Stimulated activated CD4-positive, alpha-beta T cell treated with anti-CD3 and anti-CD28 coated beads, Interleukin-4, amount 100 ng/mL, for 48 hours (primary cell): ENCODE data around the gene ITGA2.
"Not testable (repeated sequence)": the region's sequence is repeated elsewhere in the genome, so short reads cannot be mapped to it uniquely, and the experiment has no call there.

Source experiments
- DNase-seq, 2 donors: peaks; one replicate each; pipeline ENCODE4 v3.0.0-alpha.2; 2020; ENCODE audit warnings: low read depth in 2 of 2

ITGA2 gene

DNA sequence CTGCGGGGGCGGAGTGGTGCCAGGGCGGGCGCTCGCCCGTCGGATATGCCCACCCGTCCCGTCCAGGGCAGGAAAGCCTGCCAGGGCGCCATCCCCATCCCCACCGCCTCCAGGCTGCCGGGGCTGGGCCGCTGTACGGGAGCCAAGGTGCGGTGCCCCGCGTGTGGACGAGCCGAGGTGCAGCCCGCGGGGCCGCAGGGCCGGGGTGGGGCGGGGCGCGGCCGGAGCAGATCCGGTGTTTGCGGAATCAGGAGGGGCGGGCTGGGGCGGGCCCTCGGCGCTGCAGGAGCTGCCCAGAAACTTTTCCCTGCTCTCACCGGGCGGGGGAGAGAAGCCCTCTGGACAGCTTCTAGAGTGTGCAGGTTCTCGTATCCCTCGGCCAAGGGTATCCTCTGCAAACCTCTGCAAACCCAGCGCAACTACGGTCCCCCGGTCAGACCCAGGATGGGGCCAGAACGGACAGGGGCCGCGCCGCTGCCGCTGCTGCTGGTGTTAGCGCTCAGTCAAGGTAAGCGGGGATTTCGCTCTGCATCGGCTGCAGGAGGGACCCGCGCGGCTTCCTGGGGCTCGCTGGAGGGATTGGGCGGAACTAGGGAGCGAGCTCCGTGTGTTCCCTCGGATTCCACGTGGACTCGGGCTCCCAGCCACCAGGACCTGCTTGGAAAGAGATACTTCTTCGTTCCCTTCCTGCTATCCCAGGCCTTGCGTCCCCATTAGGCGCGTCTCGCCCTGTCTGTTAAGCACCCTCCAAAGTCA is at the start of gene ITGA2:
TSS of gene ITGA2 (plus strand) at position 328 of the 756 bp plus-strand sequence. CDS start at position 445, 117 bp downstream.
- peak in 1 of 2 donors; percentile 18 for DNase-seq

- no peak for DNase-seq
Measured at GRCh38 chr5:52943285-52943684, 45.9 kb upstream of the ITGA2 start.

DNA sequence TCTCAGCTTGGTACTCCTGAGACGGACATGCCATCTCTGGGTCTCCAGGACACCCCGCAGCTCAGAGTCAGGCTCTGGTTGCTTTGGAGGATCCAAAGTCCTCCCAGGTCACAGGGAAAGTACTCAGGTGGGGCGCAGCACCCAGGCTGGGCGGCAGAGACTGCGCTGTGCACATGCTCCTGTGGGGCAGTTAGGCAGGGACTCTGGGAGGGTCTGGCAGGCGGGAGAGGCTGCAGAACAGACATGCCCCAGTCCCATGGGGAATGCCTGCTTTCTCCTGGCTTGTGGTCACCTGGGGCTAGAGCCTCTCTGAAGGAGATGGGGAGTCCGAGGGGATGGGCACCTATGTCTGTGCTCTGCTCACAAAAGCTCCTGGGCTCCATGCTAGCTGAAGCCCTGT is 45.3 kb upstream of the ITGA2 start:
- DNase-seq: no peak

DNA sequence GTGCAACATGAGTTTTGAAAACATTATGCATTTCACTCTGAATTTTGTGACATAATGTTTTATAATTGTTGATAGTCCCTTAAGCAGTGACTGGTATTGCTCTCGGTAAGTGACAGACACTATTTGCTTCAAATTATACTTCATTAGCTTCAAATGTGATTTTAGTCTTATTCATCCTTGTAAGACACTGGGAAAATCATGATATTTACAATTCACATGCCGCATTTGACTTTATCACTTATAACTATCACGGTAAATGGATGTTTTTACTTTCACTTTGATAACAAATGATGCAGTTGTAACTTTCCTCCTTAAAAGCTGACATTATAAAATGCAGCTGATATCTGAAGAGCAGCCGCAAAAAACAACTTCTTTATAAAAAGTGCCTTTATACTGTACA is 44.1 kb upstream of the ITGA2 start:
- DNase-seq: no peak

- no peak for DNase-seq
Measured at GRCh38 chr5:52947208-52947607, 41.9 kb upstream of the ITGA2 start.

GRCh38 chr5:52947851-52948250 is 41.3 kb upstream of the ITGA2 start:
- no peak for DNase-seq

DNA sequence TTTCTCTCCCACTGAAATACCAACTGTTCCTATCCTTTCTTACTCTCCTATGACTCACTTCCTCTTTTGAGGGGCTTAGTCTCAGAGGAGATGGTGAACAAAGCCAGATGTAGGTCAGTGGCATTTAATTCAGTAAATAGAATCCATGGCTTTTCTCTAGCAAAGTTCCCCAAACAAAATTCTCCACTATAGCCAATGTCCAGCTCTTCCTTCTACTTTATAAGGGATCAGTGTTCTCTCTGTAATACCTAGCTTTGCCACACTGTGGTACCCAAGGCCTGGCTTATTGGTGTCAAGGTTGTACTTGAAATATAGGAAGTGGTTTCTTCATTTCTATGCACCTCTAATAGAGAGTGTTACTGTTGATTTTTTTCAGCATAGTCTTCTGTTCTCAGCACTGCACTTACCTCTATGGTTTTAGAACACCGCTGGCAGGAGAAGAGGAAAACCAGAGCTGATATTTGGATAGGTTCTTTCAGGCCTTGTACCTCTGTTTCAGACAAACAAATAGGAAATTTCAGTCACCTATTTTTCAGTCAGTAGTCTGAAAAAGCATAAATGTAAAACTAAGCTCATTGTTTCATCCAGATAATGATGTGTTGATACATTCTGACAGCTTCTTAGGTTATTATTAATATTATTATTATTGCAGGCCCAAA is 40.6 kb upstream of the ITGA2 start:
- DNase-seq: peak; percentile 22 to 47

DNA sequence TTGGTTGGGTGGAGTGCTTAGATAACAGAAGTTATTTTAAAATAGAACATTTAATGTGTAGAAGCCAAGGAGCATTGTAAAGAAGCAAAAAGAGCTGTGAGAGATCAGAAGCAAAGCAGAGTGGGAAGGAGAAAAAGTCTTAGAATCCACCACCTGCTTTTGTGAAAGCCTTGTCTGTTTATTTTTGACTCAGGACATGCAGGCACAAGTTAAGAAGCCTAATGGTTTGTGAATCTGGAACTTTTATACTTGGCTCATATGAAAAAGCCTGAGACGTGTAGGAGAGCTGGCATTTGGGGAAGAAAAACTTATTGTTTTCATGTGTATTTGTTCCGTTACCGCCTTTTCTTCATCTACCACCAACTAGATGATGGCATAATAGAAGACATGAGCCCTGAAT is 38.5 kb upstream of the ITGA2 start:
- no peak for DNase-seq

DNA sequence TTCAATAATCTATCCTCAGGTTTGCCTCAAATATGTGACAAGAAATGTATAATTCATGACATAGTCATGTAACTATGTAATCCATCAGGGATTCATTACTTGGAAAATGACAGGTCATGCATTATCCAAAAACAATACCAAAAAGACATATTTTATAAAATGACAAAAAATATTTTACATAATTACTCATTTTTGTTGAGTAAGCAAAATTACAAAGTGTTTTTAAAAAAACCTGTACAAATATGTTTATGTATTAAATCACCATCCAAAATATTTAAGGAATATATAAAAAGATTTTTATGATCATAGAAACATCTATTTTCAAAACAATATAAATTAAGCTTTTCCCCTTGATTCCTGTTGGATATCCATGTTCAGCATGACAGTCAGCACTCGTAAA is 36.7 kb upstream of the ITGA2 start:
- DNase-seq: no peak

GRCh38 chr5:52956014-52956413 is 33.1 kb upstream of the ITGA2 start:
- no peak for DNase-seq

DNA sequence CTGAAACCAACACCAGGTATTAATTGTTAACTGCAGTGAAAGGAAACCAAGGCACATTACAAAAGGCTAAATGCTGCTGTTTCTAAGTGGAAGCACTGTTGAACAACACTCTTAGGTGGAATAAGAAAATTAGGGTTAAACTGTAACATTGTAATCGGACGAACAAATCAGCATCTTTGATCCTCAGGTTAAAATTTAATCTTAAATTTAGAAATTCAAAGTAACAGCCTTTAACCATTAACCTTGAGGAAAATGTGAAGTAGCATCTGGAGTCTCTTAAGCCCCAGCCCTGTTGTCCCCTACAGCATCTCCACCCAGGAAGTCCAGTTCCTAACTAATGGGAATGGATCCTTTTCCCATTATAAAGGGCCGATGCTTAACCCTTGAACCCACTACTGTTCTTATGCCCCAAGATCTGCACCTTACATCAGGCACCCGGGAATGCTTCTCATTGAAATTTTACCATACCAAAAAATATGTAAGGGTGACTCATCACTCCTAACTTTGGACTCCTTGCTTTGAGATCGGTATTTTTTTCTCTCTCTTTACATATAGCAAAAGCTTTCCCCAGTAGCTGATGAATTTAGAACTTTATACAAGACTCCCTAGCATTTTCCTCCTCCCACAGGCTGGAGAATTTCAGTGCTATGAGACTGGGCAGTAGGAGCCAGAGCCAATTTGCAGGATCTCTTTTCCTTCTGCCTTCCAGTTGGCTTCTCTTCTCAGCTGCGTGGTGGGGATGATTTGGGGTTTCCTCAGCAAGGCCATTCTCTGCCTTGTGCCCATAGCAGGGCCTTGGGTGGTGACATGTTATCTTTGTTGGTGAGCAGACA is 32.0 kb upstream of the ITGA2 start:
- DNase-seq: no peak

DNA sequence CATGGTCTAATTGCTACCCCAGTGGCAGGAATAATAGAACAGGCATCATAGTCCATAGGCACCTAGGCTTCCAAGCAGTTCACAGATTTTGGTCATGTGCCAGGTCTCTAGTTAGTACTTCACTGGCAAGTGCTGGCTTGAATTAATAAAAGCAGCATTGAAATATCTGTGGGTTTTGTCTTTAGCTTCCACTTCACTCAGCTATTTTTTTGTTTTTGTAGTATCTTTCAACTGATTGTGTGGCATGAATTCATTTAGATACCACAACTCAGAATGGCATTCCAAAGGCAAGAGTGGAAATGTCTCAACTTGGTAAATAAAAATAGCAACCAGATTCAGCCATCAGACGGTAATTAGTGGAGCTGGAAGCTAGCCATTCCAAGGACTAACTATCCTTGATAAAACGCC is 27.9 kb upstream of the ITGA2 start:
- DNase-seq: no peak

DNA sequence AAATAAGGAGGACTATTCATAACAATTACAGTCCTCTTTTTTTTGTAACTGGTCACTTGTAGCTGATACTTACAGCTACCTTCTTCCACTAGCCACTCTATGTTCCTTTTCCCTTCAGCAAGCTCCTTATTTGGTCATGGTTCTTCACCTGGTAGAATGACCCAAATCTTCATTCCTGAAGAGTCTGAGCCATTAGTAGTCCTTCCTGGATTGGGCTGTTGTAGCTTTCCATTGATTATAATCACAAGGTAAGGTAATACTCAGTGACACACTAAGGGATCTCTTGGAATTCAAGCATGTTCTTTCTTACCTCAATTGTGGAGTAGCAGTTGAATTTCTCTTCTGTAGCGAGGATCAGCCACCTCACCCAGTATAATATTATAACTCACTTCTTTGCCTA is 25.5 kb upstream of the ITGA2 start:
- no peak for DNase-seq

DNA sequence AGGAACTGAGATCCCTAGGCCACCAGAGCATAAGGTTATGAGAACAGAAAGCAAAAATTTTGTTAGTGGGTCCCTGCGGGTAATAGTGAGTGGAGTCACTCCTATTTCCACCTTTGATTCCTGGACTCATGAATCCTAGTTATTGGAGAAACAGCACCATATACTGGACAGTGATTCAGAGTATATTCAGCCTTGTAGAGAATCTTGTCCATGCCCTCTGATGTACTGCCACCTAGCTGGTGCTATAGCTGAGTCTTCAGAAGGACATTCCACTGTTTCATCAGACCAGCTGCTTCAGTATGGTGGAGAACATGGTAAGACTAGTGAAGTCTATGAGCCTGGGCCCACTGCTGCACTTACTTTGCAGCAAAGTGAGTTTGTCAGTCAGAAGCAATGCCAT is 25.0 kb upstream of the ITGA2 start:
- DNase-seq: no peak

DNA sequence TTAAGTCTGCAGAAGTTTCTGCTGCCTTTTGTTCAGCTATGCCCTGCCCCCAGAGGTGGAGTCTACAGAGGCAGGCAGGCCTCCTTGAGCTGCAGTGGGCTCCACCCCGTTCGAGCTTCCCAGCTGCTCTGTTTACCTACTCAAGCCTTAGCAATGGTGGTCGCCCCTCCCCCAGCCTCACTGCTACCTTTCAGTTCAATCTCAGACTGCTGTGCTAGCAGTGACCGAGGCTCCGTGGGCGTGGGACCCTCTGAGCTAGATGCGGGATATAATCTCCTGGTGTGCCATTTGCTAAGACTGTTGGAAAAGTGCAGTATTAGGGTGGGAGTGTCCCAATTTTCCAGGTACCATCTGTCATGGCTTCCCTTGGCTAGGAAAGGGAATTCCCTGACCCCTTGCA is 13.0 kb upstream of the ITGA2 start:
- DNase-seq: not testable (repeated sequence)

DNA sequence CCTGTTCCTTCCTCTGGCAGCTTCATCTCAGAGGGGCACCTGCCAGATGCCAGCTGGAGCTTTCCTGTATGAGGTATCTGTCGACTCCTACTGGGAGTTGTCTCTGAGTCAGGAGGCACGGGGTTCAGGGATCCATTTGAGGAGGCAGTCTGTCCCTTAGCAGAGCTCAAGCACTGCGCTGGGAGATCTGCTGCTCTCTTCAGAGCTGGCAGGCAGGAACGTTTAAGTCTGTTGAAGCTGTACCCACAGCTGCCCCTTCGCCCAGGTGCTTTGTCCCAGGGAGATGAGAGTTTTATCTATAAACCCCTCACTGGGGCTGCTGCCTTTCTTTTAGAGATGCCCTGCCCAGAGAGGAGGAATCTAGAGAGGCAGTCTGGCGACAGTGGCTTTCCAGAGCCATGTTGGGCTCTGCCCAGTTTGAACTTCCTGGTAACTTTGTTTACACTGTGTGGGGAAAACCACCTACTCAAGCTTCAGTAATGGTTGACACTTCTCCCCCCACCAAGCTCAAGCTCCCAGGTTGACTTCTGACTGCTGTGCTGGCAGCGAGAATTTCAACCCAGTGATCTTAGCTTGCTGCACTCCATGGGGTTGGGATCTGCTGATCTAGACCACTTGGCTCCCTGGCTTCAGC is 11.8 kb upstream of the ITGA2 start:
- no peak for DNase-seq

GRCh38 chr5:52981507-52981906 is 7.6 kb upstream of the ITGA2 start:
- DNase-seq: no peak

DNA sequence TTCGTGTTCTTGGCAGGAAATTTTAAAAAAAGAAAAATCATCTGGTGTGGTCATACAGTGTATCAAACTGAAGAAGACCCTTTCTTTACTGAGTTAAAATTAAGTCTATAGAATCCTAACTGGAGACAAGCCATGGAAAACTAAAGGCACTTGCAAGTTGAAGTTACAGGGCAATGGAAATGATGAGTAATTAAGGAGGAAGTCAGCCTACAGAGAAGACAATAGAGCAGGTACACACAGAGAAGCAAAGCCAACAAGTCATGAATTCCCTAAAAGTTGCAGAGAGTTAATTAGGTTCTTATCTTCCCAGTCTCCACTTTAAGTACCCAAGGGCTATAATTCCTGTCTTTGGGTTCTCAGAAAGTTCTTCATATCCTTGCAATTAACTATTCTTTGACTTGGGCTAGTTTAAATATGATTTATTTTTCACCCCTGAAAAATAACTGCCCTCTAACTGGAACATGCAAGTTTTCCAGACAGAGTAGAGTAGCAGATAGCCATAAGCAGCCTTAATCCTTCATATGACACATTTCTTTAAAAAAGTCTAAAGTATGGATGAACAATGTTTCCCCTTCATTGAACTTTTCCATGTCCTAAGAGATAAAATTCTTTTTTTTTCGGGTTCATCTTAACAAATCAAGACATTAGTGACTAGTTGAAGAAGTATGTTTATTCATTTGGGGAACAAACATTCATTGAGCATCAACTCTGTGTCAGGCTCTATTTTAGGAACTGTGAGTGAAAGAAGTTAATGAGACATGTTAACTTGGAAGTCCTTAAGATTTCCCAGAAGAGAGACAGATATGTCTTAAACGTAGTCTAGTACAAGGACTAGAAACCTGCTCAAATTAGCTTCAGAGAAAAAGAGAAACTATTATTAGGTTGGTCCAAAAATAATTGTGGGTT is 5.2 kb upstream of the ITGA2 start:
- DNase-seq: no peak

- no peak for DNase-seq
Measured at GRCh38 chr5:52985306-52985705, 3.8 kb upstream of the ITGA2 start.

GRCh38 chr5:52987711-52988331 is 1.3 kb upstream of the ITGA2 start:
- no peak for DNase-seq
